CD4-positive, alpha-beta memory T cell (primary cell): ENCODE measurements around the gene PATE3. TPM values are rescaled to one million over a fixed set of nuclear protein-coding genes. Genes with fewer than 3 reads are reported as not detected.

Experiments used
- CTCF ChIA-PET: fragments of 350-600 bp; sonication (Branson Sonifier 250); formaldehyde crosslinking; loops from one replicate; lab custom pipeline; 2021; ENCODE audit warnings: inconsistent platforms; ENCODE audit not compliant: partially characterized antibody; lab: Charles Lee
- POLR2A ChIA-PET: fragments of 350-600 bp; sonication (Branson Sonifier 250); formaldehyde crosslinking; loops from one replicate; lab custom pipeline; 2021; ENCODE audit not compliant: partially characterized antibody; lab: Charles Lee
- DNase-seq, 5 donors: peaks; one replicate each; pipeline versions ENCODE4 v3.0.0 to v3.0.0-alpha.2; 2020 to 2022; ENCODE audit warnings: mixed read lengths in 1 of 5
- H3K27ac ChIP-seq: one replicate; pipeline ENCODE4 v1.7.0; 2013; ENCODE audit warnings: low read depth, low read length
- H3K27me3 ChIP-seq: 2 replicates; pipeline ENCODE4 v1.7.0; 2013; ENCODE audit warnings: mild to moderate bottlenecking, low read length, moderate library complexity; ENCODE audit not compliant: insufficient read depth
- H3K36me3 ChIP-seq: 2 replicates; pipeline ENCODE4 v1.7.0; 2013; ENCODE audit warnings: mild to moderate bottlenecking, low read length, moderate library complexity; ENCODE audit not compliant: insufficient read depth
- H3K4me1 ChIP-seq: 2 replicates; pipeline ENCODE4 v1.7.0; 2013; ENCODE audit warnings: mild to moderate bottlenecking, low read length, moderate library complexity; ENCODE audit not compliant: insufficient read depth
- H3K4me3 ChIP-seq, 2 donors: one replicate each; pipeline ENCODE4 v1.7.0; 2013; ENCODE audit warnings: low read length in 2 of 2, mild to moderate bottlenecking in 1 of 2
- H3K9me3 ChIP-seq, 2 donors: one replicate each; pipeline ENCODE4 v1.7.0; 2013; ENCODE audit warnings: low read length in 2 of 2, control low read depth in 1 of 2; ENCODE audit not compliant: control insufficient read depth in 1 of 2
- H3K27ac Mint-ChIP-seq, 7 donors: one replicate each; pipeline ENCODE4 v1.8.0; 2020 to 2021; ENCODE audit warnings: mixed read lengths in 7 of 7, mild to moderate bottlenecking in 6 of 7, inconsistent platforms in 3 of 7, moderate library complexity in 3 of 7
- H3K27me3 Mint-ChIP-seq, 2 donors: one replicate each; pipeline ENCODE4 v1.8.0; 2020 to 2021; ENCODE audit warnings: mixed read lengths in 2 of 2
- H3K36me3 Mint-ChIP-seq, 2 donors: one replicate each; pipeline ENCODE4 v1.8.0; 2020 to 2021; ENCODE audit warnings: mixed read lengths in 2 of 2, inconsistent platforms in 1 of 2, mild to moderate bottlenecking in 1 of 2
- H3K4me1 Mint-ChIP-seq, 4 donors: one replicate each; pipeline ENCODE4 v1.8.0; 2020 to 2021; ENCODE audit warnings: mixed read lengths in 4 of 4, mild to moderate bottlenecking in 1 of 4
- H3K4me3 Mint-ChIP-seq, 8 donors: one replicate each; pipeline ENCODE4 v1.8.0; 2020 to 2021; ENCODE audit warnings: mixed read lengths in 8 of 8, mild to moderate bottlenecking in 7 of 8, moderate library complexity in 6 of 8, inconsistent platforms in 3 of 8
- H3K9me3 Mint-ChIP-seq, 8 donors: one replicate each; pipeline ENCODE4 v1.8.0; 2020 to 2021; ENCODE audit warnings: mixed read lengths in 8 of 8, mild to moderate bottlenecking in 5 of 8, inconsistent platforms in 3 of 8, moderate library complexity in 1 of 8
- intact Hi-C: fragments of 100-400 bp; cut with micrococcal nuclease; formaldehyde crosslinking; loops from one replicate; pipeline ENCODE4 v1.15.1; 2023
- polyA plus RNA-seq, 2 donors: library from polyadenylated mRNA; unstranded; fragments of 300-500 nt; fragmentation: Illumina TruSeq; gene quantifications; one replicate each; pipeline ENCODE4 v1.2.3, GENCODE V29; 2021
- total RNA-seq, 2 experiments: library from RNA; stranded (reverse); gene quantifications; one replicate each; pipeline ENCODE4 v1.2.3, GENCODE V29; 2021

Gene PATE3
- total RNA-seq (not detected), polyA plus RNA-seq (not detected)

DNA sequence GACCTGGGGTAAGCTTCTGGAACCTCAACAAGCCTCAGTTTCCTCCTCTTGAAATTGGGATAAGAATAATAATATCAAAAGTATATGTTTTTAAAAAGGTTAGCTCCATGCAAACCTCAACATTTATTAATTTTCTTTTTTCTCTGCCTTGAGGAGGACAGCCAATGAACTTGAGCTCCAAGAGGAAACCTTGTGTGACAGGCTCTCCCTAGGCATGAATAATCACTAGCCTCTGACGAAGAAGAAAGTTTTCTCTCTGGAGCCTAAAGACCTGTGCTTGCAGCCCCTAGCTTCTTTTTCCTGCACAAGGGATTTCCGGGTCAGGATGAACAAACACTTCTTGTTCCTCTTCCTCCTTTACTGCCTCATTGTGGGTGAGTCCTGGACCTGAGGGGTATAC, at the start of gene PATE3:
PATE3 (plus strand) TSS at position 301 of the 400 bp plus-strand sequence; CDS start at position 326, 25 bp downstream.
- Mint-ChIP-seq H3K4me3 (no peak within 1 kb of the TSS), H3K27ac (no peak within 1 kb of the TSS), H3K9me3 (peaks cover 0 to 9% (median under 1%) of the 10 kb centered on the region in 8 donors), H3K27me3 (peaks cover 1 to 4% of the 10 kb centered on the region in 2 donors), H3K4me1 (peaks cover 0 to 3% (median 0%) of the 10 kb centered on the region in 4 donors), H3K36me3 (no peaks in the 10 kb centered on the region)
- POLR2A ChIA-PET = no interaction called here
- Histone ChIP-seq H3K36me3 (no peaks in the 10 kb centered on the region), H3K4me1 (no peaks in the 10 kb centered on the region), H3K27ac (no peak within 1 kb of the TSS), H3K27me3 (no peaks in the 10 kb centered on the region), H3K4me3 (no peak within 1 kb of the TSS), H3K9me3 (no peaks in the 10 kb centered on the region)
- no peak for DNase-seq
- intact Hi-C loops = no loop called here
- CTCF ChIA-PET = no interaction called here

- Mint-ChIP-seq H3K27ac (no peak overlapping the region), H3K4me3 (no peak overlapping the region), H3K27me3 (peaks cover 4 to 7% of the 10 kb centered on the region in 2 donors), H3K4me1 (no peaks in the 10 kb centered on the region), H3K9me3 (peaks cover 0 to 22% (median 12%) of the 10 kb centered on the region in 8 donors), H3K36me3 (no peaks in the 10 kb centered on the region)
- CTCF ChIA-PET = no interaction called here
- no peaks in the 10 kb centered on the region for H3K9me3 ChIP-seq
- DNase-seq = no peak
- POLR2A ChIA-PET = no interaction called here
- no peaks in the 10 kb centered on the region for H3K27me3 ChIP-seq
- H3K36me3 ChIP-seq = no peaks in the 10 kb centered on the region
- intact Hi-C loops = no loop called here
- H3K27ac ChIP-seq = no peak overlapping the region
- H3K4me1 ChIP-seq = no peaks in the 10 kb centered on the region
- no peak overlapping the region for H3K4me3 ChIP-seq
Observed at GRCh38 chr11:125740617-125741016, 47.3 kb upstream of the PATE3 start.

DNA sequence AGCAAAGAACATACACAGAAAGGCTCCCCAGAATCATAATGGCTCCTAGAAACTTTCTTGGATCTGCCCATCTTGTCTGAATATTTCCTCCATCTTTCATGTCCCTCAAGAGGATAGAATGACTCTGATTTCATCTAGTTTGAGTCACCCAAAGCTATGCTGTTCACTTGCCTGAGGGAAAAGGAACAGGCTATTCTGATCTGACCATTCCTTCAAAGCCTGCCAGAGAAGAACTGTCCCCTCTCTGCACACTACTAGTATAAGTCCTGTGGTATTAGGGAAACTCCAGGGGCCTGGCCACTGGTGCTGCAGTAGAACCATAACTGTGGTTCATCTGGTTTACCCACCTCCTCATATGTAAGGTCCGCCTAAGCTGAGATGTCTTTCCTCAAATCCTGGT, 44.2 kb upstream of the PATE3 start:
- Histone ChIP-seq H3K36me3 (no peaks in the 10 kb centered on the region), H3K27me3 (no peaks in the 10 kb centered on the region), H3K27ac (no peak overlapping the region), H3K4me3 (no peak overlapping the region), H3K4me1 (no peaks in the 10 kb centered on the region), H3K9me3 (no peaks in the 10 kb centered on the region)
- H3K36me3 Mint-ChIP-seq = no peaks in the 10 kb centered on the region
- H3K27ac Mint-ChIP-seq = no peak overlapping the region
- no peak overlapping the region for H3K4me3 Mint-ChIP-seq
- H3K9me3 Mint-ChIP-seq = peaks cover 0 to 5% (median 0%) of the 10 kb centered on the region in 8 donors
- no peaks in the 10 kb centered on the region for H3K4me1 Mint-ChIP-seq
- intact Hi-C loops = no loop called here
- H3K27me3 Mint-ChIP-seq = peaks cover 6 to 7% of the 10 kb centered on the region in 2 donors
- POLR2A ChIA-PET = no interaction called here
- no peak for DNase-seq
- CTCF ChIA-PET = no interaction called here

GRCh38 chr11:125745979-125746378, 41.9 kb upstream of the PATE3 start, which contains the start of gene PATE1:
Gene PATE1, plus strand, starts transcription at chr11:125746279. Its CDS starts 26 bp downstream, at chr11:125746305.
- Histone ChIP-seq H3K27me3 (no peaks in the 10 kb centered on the region), H3K9me3 (no peaks in the 10 kb centered on the region), H3K27ac (no peak within 1 kb of the TSS), H3K4me1 (no peaks in the 10 kb centered on the region), H3K4me3 (no peak within 1 kb of the TSS), H3K36me3 (no peaks in the 10 kb centered on the region)
- Mint-ChIP-seq H3K27me3 (peaks cover 7 to 8% of the 10 kb centered on the region in 2 donors), H3K4me3 (no peak within 1 kb of the TSS), H3K9me3 (no peaks in the 10 kb centered on the region), H3K27ac (no peak within 1 kb of the TSS), H3K36me3 (no peaks in the 10 kb centered on the region), H3K4me1 (no peaks in the 10 kb centered on the region)
- DNase-seq = no peak
- CTCF ChIA-PET = no interaction called here
- POLR2A ChIA-PET = no interaction called here
- intact Hi-C loops = no loop called here

DNA sequence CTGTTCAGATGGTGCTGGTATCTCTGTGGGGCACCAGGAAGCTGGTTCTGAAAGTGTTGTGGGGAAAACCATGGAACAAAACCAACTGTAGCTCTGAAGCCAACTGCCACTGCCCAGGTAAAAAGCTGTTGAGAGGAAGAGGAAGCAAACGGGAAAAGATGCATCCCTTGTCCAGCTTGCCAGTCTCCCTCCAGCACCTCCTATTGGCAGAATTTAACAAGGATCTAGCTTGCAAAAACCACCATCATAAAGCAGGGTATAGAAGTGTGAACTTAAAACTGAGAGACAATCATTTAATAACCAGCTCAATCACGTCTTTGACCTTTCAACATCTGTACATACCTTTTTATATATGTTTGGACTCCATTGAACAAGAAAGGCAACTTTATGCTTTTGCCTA, 37.3 kb upstream of the PATE3 start:
- H3K4me1 Mint-ChIP-seq = no peaks in the 10 kb centered on the region
- CTCF ChIA-PET = no interaction called here
- Histone ChIP-seq H3K9me3 (no peaks in the 10 kb centered on the region), H3K36me3 (no peaks in the 10 kb centered on the region), H3K4me3 (no peak overlapping the region), H3K4me1 (no peaks in the 10 kb centered on the region), H3K27ac (no peak overlapping the region), H3K27me3 (no peaks in the 10 kb centered on the region)
- no peak overlapping the region for H3K27ac Mint-ChIP-seq
- POLR2A ChIA-PET = no interaction called here
- peaks cover 0 to 3% (median 0%) of the 10 kb centered on the region in 8 donors for H3K9me3 Mint-ChIP-seq
- no peak overlapping the region for H3K4me3 Mint-ChIP-seq
- no peak for DNase-seq
- H3K36me3 Mint-ChIP-seq = no peaks in the 10 kb centered on the region
- H3K27me3 Mint-ChIP-seq = peaks cover 10 to 12% of the 10 kb centered on the region in 2 donors
- intact Hi-C loops = no loop called here

DNA sequence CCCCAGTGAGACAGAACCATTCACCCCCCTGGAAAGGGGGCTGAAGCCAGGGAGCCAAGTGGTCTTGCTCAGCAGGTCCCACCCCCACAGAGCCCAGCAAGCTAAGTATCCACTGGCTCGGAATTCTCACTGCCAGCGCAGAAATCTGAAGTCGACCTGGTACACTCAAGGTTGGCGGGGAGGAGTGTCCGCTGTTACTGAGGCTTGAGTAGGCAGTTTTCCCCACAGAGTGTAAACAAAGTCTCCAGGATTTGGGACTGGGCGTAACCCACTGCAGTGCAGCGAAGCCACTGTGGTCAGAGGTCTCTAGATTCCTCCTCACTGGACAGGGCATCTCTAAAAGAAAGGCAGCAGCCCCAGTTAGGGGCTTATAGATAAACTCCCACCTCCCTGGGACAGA, 31.9 kb upstream of the PATE3 start:
- Mint-ChIP-seq H3K4me3 (no peak overlapping the region), H3K9me3 (peaks cover 2 to 19% (median 10%) of the 10 kb centered on the region in 8 donors), H3K4me1 (no peaks in the 10 kb centered on the region), H3K27me3 (peaks cover 13 to 15% of the 10 kb centered on the region in 2 donors), H3K27ac (no peak overlapping the region), H3K36me3 (no peaks in the 10 kb centered on the region)
- DNase-seq = no peak
- H3K9me3 ChIP-seq = no peaks in the 10 kb centered on the region
- H3K27ac ChIP-seq = no peak overlapping the region
- no peaks in the 10 kb centered on the region for H3K27me3 ChIP-seq
- ChIA-PET POLR2A (no interaction called here), CTCF (no interaction called here)
- intact Hi-C loops = no loop called here
- H3K36me3 ChIP-seq = no peaks in the 10 kb centered on the region
- H3K4me3 ChIP-seq = no peak overlapping the region
- H3K4me1 ChIP-seq = no peaks in the 10 kb centered on the region

- Mint-ChIP-seq H3K9me3 (peaks cover under 1 to 15% (median 9%) of the 10 kb centered on the region in 8 donors), H3K36me3 (no peaks in the 10 kb centered on the region), H3K27me3 (peaks cover 8 to 9% of the 10 kb centered on the region in 2 donors), H3K27ac (no peak overlapping the region), H3K4me3 (no peak overlapping the region), H3K4me1 (no peaks in the 10 kb centered on the region)
- ChIA-PET CTCF (no interaction called here), POLR2A (no interaction called here)
- no peaks in the 10 kb centered on the region for H3K36me3 ChIP-seq
- H3K27me3 ChIP-seq = no peaks in the 10 kb centered on the region
- intact Hi-C loops = no loop called here
- H3K27ac ChIP-seq = no peak overlapping the region
- no peaks in the 10 kb centered on the region for H3K9me3 ChIP-seq
- no peaks in the 10 kb centered on the region for H3K4me1 ChIP-seq
- H3K4me3 ChIP-seq = no peak overlapping the region
- no peak for DNase-seq
Observed at GRCh38 chr11:125762445-125762844, 25.5 kb upstream of the PATE3 start.

- Mint-ChIP-seq H3K36me3 (no peaks in the 10 kb centered on the region), H3K27me3 (peaks cover 7 to 9% of the 10 kb centered on the region in 2 donors), H3K27ac (no peak overlapping the region), H3K4me1 (no peaks in the 10 kb centered on the region), H3K4me3 (no peak overlapping the region), H3K9me3 (peaks cover 0 to 9% (median 2%) of the 10 kb centered on the region in 8 donors)
- no peaks in the 10 kb centered on the region for H3K9me3 ChIP-seq
- H3K36me3 ChIP-seq = no peaks in the 10 kb centered on the region
- no peak for DNase-seq
- no peaks in the 10 kb centered on the region for H3K27me3 ChIP-seq
- CTCF ChIA-PET = no interaction called here
- intact Hi-C loops = no loop called here
- no peak overlapping the region for H3K27ac ChIP-seq
- POLR2A ChIA-PET = no interaction called here
- H3K4me1 ChIP-seq = no peaks in the 10 kb centered on the region
- no peak overlapping the region for H3K4me3 ChIP-seq
Observed at GRCh38 chr11:125763483-125763882, 24.4 kb upstream of the PATE3 start.
